ENCODE results near the gene ACO1. TPM values are rescaled to one million over a fixed set of nuclear protein-coding genes. Genes with fewer than 3 reads are reported as not detected.

The ACO1 gene
- total and polyA plus RNA-seq, 9 of the 15 experiments (the other 6 are each of a cell fraction or from before 2014, with no cell fraction given), result 0.96 to 29.7 (median 16.9) TPM

GRCh38 chr9:32413424-32413823, 29.0 kb downstream of the ACO1 start:
- in situ Hi-C loops (cut with MboI), result no loop called here
- BruUV-seq (replicated peaks), result no TSS peak
- TF ChIP-seq MAZ (CRISPR knock-in tag; conservative IDR thresholded peaks at IDR 0.05 in 1 of 2, IDR thresholded peaks at IDR 0.05 in 1 of 2) (no peak), MLX (CRISPR knock-in tag; conservative IDR thresholded peaks at IDR 0.05) (no peak), ZNF655 (CRISPR knock-in tag; IDR thresholded peaks at IDR 0.05) (no peak), FOXP4 (CRISPR knock-in tag; IDR thresholded peaks at IDR 0.05; ENCODE audit: borderline replicate concordance) (no peak)

More at GRCh38 chr9:32413424-32413823, 29.0 kb downstream of the ACO1 start:
- Histone ChIP-seq H3K36me3 (ENCODE audit: control insufficient read depth, insufficient read depth, low read length) (peaks cover 13% of the 10 kb centered on the region; the same call in 1 of the 3 replicates), H3K9ac (ENCODE audit: insufficient read depth in 1 of 2, low read depth in 2 of 2, low read length in 2 of 2) (no peak overlapping the region), H3K9me3 (replicated peaks; ENCODE audit: control insufficient read depth, insufficient read depth, low read depth, low read length) (no peaks in the 10 kb centered on the region), H3K4me2 (ENCODE audit: insufficient read depth, low read length) (no peak overlapping the region), H3K27me3 (ENCODE audit: control insufficient read depth in 2 of 2, insufficient read depth in 2 of 2, low read length in 2 of 2) (no peaks in the 10 kb centered on the region), H4K20me1 (replicated peaks; ENCODE audit: control insufficient read depth, insufficient read depth, low read length) (no peaks in the 10 kb centered on the region), H3K9me1 (ENCODE audit: control insufficient read depth, insufficient read depth, low read length) (no peaks in the 10 kb centered on the region), H3K4me3 (no peak overlapping the region), H3K27ac (ENCODE audit: extremely low read depth, low read depth, low read length) (no peak overlapping the region), H2AFZ (ENCODE audit: low read depth, low read length) (no peak overlapping the region), H3K4me1 (replicated peaks in 1 of 2; ENCODE audit: control insufficient read depth in 2 of 2, insufficient read depth in 2 of 2, low read length in 2 of 2) (no peaks in the 10 kb centered on the region), H3K79me2 (ENCODE audit: control insufficient read depth, insufficient read depth, low read length) (no peaks in the 10 kb centered on the region)
- FAIRE-seq (no peak), ATAC-seq (no peak), DNase-seq (ENCODE audit: extremely low read depth in 1 of 4, low spot score in 3 of 4) (no peak)
- ChIA-PET CTCF (ENCODE audit: low intra/inter-chr PET ratio) (no interaction called here), POLR2A (no interaction called here)
- intact Hi-C loops (cut with micrococcal nuclease), result no loop called here

Data from K562 (cell line).